ENCODE data around the gene LRMDA. TPM values are rescaled to one million over a fixed set of nuclear protein-coding genes. Genes with fewer than 3 reads are reported as not detected.

LRMDA gene
- total and polyA plus RNA-seq, 4 donors = 12.1 to 40.8 (median 21.6) TPM

- Histone ChIP-seq H3K27ac (ENCODE audit: low read depth in 1 of 2, low read length in 1 of 2) (no peak overlapping the region), H3K36me3 (ENCODE audit: control insufficient read depth in 4 of 4, insufficient read depth in 4 of 4, low read length in 4 of 4) (no peaks in the 10 kb centered on the region), H3K27me3 (ENCODE audit: control insufficient read depth in 3 of 3, insufficient read depth in 3 of 3, low read length in 2 of 3) (no peaks in the 10 kb centered on the region), H3K9ac (ENCODE audit: insufficient read depth in 1 of 2, low read length in 2 of 2) (no peak overlapping the region), H3K4me3 (no peak overlapping the region), H3K9me3 (ENCODE audit: control insufficient read depth in 4 of 4, insufficient read depth in 3 of 4, low read length in 3 of 4) (no peaks in the 10 kb centered on the region), H3K4me1 (ENCODE audit: control insufficient read depth in 5 of 5, insufficient read depth in 5 of 5, low read length in 5 of 5) (peaks cover 0 to 12% (median 3%) of the 10 kb centered on the region in 5 donors)
- TF ChIP-seq, protein P1, sequence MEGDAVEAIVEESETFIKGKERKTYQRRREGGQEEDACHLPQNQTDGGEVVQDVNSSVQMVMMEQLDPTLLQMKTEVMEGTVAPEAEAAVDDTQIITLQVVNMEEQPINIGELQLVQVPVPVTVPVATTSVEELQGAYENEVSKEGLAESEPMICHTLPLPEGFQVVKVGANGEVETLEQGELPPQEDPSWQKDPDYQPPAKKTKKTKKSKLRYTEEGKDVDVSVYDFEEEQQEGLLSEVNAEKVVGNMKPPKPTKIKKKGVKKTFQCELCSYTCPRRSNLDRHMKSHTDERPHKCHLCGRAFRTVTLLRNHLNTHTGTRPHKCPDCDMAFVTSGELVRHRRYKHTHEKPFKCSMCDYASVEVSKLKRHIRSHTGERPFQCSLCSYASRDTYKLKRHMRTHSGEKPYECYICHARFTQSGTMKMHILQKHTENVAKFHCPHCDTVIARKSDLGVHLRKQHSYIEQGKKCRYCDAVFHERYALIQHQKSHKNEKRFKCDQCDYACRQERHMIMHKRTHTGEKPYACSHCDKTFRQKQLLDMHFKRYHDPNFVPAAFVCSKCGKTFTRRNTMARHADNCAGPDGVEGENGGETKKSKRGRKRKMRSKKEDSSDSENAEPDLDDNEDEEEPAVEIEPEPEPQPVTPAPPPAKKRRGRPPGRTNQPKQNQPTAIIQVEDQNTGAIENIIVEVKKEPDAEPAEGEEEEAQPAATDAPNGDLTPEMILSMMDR (IDR thresholded peaks at IDR 0.05; ENCODE audit: control extremely low read depth, extremely low read depth) = no peak
- ATAC-seq (ENCODE audit: insufficient read depth, low FRiP score) (no peak), DNase-seq (peak in 1 of 3 donors; percentile 22)
- WGBS, 2 donors = 72 to 90% methylated on average over 7 of the region's 7 CpGs
Measured at GRCh38 chr10:75950997-75951589, 519.7 kb downstream of the LRMDA start.

- Histone ChIP-seq H3K9me3 (ENCODE audit: control insufficient read depth in 4 of 4, insufficient read depth in 3 of 4, low read length in 3 of 4) (no peaks in the 10 kb centered on the region), H3K27me3 (ENCODE audit: control insufficient read depth in 3 of 3, insufficient read depth in 3 of 3, low read length in 2 of 3) (no peaks in the 10 kb centered on the region), H3K27ac (ENCODE audit: low read depth in 1 of 2, low read length in 1 of 2) (no peak overlapping the region), H3K4me3 (no peak overlapping the region), H3K4me1 (ENCODE audit: control insufficient read depth in 5 of 5, insufficient read depth in 5 of 5, low read length in 5 of 5) (peaks cover 0 to 15% (median 4%) of the 10 kb centered on the region in 5 donors), H3K9ac (ENCODE audit: insufficient read depth in 1 of 2, low read length in 2 of 2) (no peak overlapping the region), H3K36me3 (ENCODE audit: control insufficient read depth in 4 of 4, insufficient read depth in 4 of 4, low read length in 4 of 4) (no peaks in the 10 kb centered on the region)
- TF ChIP-seq, protein P1 (IDR thresholded peaks at IDR 0.05; ENCODE audit: control extremely low read depth, extremely low read depth) = no peak
- ATAC-seq (ENCODE audit: insufficient read depth, low FRiP score) = no peak
- DNase-seq = no peak
- 85 to 93% methylated on average over 7 of the region's 7 CpGs for WGBS, 2 donors
Measured at GRCh38 chr10:75951627-75952026, 520.2 kb downstream of the LRMDA start.

DNA sequence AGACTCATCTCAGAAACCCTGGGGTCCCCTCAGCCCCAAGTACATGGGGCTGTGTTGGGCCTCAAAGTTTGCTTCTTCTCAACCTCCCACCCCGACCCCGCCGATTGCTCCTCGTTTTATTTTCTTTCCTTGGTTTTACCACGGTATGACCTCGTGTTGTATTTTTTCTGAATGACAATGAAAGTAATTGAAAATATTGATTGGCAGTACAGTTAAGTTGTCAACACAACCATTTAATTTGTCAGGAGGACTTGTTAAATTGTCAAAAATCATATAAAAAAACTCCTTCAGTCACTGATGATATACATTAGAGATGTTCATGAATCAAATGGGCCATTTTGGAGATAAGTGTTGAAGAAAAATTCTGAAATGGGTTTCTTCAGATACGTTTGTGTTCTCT is 520.7 kb downstream of the LRMDA start:
- WGBS, 2 donors = 94 to 97% methylated on average over 7 of the region's 7 CpGs
- no peak for ATAC-seq (ENCODE audit: insufficient read depth, low FRiP score)

More for the DNA sequence above, 520.7 kb downstream of the LRMDA start:
- no peaks in the 10 kb centered on the region for H3K9me3 ChIP-seq (ENCODE audit: control insufficient read depth in 4 of 4, insufficient read depth in 3 of 4, low read length in 3 of 4)
- peaks cover 0 to 17% (median 4%) of the 10 kb centered on the region in 5 donors for H3K4me1 ChIP-seq (ENCODE audit: control insufficient read depth in 5 of 5, insufficient read depth in 5 of 5, low read length in 5 of 5)
- no peak for DNase-seq
- no peak overlapping the region for H3K9ac ChIP-seq (ENCODE audit: insufficient read depth in 1 of 2, low read length in 2 of 2)
- H3K4me3 ChIP-seq = no peak overlapping the region
- no peaks in the 10 kb centered on the region for H3K36me3 ChIP-seq (ENCODE audit: control insufficient read depth in 4 of 4, insufficient read depth in 4 of 4, low read length in 4 of 4)
- H3K27ac ChIP-seq (ENCODE audit: low read depth in 1 of 2, low read length in 1 of 2) = no peak overlapping the region
- TF ChIP-seq, protein P1 (IDR thresholded peaks at IDR 0.05; ENCODE audit: control extremely low read depth, extremely low read depth) = no peak
- H3K27me3 ChIP-seq (ENCODE audit: control insufficient read depth in 3 of 3, insufficient read depth in 3 of 3, low read length in 2 of 3) = no peaks in the 10 kb centered on the region

All from lung (tissue), 12 donors.